ENCODE measurements around the gene PARVB.

PARVB gene

DNA sequence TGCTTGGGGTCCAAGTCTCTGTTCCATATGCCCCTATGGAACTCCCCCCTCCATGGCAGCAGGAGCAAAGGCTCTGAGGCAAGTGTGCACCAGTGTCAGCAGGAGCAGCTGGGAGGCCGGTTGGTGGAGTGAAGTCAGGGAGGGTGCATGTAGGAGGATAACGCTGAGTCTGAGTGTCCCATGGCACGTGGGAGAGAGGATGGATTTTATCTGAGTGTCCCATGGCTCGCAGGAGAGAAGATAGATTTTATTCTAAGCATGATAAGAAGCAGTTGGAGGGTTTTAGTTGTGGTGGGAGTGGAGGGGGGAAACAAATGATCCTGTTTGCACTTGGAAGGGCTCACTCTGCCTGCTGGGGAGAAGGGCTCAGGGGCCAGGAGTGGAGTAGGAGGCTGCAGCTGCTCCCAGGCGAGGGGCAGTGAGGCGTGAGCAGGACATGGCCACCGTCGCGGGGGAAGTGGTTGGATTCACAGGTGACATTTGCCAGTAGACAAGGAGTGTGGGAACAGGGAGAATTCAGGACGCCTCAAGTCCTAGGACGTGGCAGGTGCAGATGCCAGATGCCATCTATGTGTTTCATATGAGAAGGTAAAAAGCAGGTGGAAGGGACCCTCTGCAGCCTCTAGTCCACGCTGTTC is 123.0 kb downstream of the PARVB start:
- Histone ChIP-seq H3K27ac (ENCODE audit: low read length) (no peak overlapping the region), H3K79me2 (ENCODE audit: low read length) (no peaks in the 10 kb centered on the region), H3K36me3 (replicated peaks; ENCODE audit: low read depth, low read length) (peaks cover 12% of the 10 kb centered on the region), H3K4me3 (ENCODE audit: low read length) (no peak overlapping the region), H3K9me3 (ENCODE audit: insufficient read depth, low read length) (no peaks in the 10 kb centered on the region), H4K20me1 (ENCODE audit: insufficient read depth, low read length) (no peaks in the 10 kb centered on the region), H3K9ac (ENCODE audit: low read length) (no peak overlapping the region), H3K4me1 (ENCODE audit: low read length) (no peaks in the 10 kb centered on the region), H2AFZ (ENCODE audit: low read depth, low read length) (no peak overlapping the region), H3K27me3 (ENCODE audit: low read depth, low read length) (no peaks in the 10 kb centered on the region), H3K4me2 (ENCODE audit: low read length) (no peak overlapping the region)
- TF ChIP-seq, protein P1, sequence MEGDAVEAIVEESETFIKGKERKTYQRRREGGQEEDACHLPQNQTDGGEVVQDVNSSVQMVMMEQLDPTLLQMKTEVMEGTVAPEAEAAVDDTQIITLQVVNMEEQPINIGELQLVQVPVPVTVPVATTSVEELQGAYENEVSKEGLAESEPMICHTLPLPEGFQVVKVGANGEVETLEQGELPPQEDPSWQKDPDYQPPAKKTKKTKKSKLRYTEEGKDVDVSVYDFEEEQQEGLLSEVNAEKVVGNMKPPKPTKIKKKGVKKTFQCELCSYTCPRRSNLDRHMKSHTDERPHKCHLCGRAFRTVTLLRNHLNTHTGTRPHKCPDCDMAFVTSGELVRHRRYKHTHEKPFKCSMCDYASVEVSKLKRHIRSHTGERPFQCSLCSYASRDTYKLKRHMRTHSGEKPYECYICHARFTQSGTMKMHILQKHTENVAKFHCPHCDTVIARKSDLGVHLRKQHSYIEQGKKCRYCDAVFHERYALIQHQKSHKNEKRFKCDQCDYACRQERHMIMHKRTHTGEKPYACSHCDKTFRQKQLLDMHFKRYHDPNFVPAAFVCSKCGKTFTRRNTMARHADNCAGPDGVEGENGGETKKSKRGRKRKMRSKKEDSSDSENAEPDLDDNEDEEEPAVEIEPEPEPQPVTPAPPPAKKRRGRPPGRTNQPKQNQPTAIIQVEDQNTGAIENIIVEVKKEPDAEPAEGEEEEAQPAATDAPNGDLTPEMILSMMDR (IDR thresholded peaks at IDR 0.05; ENCODE audit: low read depth, low read length), result no peak
- no peak for TF ChIP-seq EZH2phosphoT487 (IDR thresholded peaks at IDR 0.05; ENCODE audit: low read depth)

DNA sequence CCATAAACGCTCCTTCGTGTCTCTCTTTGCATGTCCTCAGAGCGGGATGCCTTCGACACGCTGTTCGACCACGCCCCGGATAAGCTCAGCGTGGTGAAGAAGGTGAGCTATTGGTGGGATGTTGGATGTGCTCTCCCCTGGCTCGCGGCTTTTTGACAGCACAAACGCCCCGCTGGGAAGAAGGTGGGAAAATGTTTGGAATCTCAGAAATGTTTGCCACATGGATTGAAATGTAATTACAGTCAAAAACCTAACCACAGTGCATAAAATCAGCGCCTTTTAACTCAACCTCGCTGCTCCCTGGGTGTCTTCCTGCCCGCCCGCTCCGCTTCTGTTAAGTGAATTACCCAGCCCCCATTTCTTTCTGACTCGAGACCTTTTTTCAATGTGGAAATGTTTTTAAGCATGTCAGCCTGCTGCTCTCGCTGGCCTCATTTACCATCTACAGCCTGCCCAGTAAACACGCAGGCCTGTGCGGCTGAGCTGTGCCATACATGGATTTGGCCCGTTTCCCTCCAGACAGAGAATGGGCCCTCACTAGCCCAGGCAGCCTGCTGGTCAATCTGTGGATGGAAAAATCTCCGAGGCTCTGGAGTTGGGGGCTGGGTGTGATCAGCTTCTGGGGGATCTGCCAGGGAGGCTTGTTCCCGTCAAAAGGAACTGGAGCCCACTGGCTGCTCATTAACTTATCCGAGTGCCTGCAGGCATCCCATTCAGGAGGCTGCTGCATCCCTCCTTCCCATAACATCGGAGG is 123.9 kb downstream of the PARVB start:
- no peak overlapping the region for H3K4me3 ChIP-seq (ENCODE audit: low read length)
- TF ChIP-seq EZH2phosphoT487 (IDR thresholded peaks at IDR 0.05; ENCODE audit: low read depth), result no peak
- TF ChIP-seq, protein P1 (IDR thresholded peaks at IDR 0.05; ENCODE audit: low read depth, low read length), result no peak
- no peaks in the 10 kb centered on the region for H4K20me1 ChIP-seq (ENCODE audit: insufficient read depth, low read length)
- no peak overlapping the region for H3K9ac ChIP-seq (ENCODE audit: low read length)
- H3K36me3 ChIP-seq (replicated peaks; ENCODE audit: low read depth, low read length), result peaks cover 10% of the 10 kb centered on the region
- H2AFZ ChIP-seq (ENCODE audit: low read depth, low read length), result no peak overlapping the region
- no peaks in the 10 kb centered on the region for H3K9me3 ChIP-seq (ENCODE audit: insufficient read depth, low read length)
- H3K27ac ChIP-seq (ENCODE audit: low read length), result no peak overlapping the region
- no peak overlapping the region for H3K4me2 ChIP-seq (ENCODE audit: low read length)
- no peaks in the 10 kb centered on the region for H3K4me1 ChIP-seq (ENCODE audit: low read length)
- H3K79me2 ChIP-seq (ENCODE audit: low read length), result no peaks in the 10 kb centered on the region
- H3K27me3 ChIP-seq (ENCODE audit: low read depth, low read length), result no peaks in the 10 kb centered on the region

DNA sequence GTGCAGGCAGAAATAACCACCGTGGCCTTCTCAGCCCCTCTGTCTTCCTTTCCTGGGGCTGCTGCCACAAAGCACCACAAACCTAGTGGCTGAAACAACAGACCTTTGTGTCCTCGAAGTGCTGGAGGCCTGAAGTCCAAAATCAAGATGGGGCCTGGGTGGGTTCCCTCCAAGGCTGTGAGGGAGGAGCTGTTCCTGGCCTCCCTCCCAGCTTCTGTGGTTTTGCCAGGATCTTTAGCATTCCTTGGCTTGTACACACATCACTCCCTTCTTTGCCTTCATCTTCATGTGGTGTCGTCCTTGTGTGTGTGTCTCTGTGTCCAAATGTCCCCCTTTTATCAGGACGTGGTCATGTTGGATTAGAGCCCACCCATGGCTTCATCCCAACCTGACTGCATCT is 127.6 kb downstream of the PARVB start:
- H3K27ac ChIP-seq (ENCODE audit: low read length), result no peak overlapping the region
- no peaks in the 10 kb centered on the region for H3K79me2 ChIP-seq (ENCODE audit: low read length)
- no peaks in the 10 kb centered on the region for H4K20me1 ChIP-seq (ENCODE audit: insufficient read depth, low read length)
- no peak overlapping the region for H3K9ac ChIP-seq (ENCODE audit: low read length)
- H3K4me3 ChIP-seq (ENCODE audit: low read length), result no peak overlapping the region
- no peaks in the 10 kb centered on the region for H3K9me3 ChIP-seq (ENCODE audit: insufficient read depth, low read length)
- H3K27me3 ChIP-seq (ENCODE audit: low read depth, low read length), result no peaks in the 10 kb centered on the region
- H3K4me2 ChIP-seq (ENCODE audit: low read length), result no peak overlapping the region
- no peak overlapping the region for H2AFZ ChIP-seq (ENCODE audit: low read depth, low read length)
- peaks cover 10% of the 10 kb centered on the region for H3K36me3 ChIP-seq (replicated peaks; ENCODE audit: low read depth, low read length)
- no peaks in the 10 kb centered on the region for H3K4me1 ChIP-seq (ENCODE audit: low read length)
- TF ChIP-seq EZH2phosphoT487 (IDR thresholded peaks at IDR 0.05; ENCODE audit: low read depth), result no peak
- TF ChIP-seq, protein P1 (IDR thresholded peaks at IDR 0.05; ENCODE audit: low read depth, low read length), result no peak

DNA sequence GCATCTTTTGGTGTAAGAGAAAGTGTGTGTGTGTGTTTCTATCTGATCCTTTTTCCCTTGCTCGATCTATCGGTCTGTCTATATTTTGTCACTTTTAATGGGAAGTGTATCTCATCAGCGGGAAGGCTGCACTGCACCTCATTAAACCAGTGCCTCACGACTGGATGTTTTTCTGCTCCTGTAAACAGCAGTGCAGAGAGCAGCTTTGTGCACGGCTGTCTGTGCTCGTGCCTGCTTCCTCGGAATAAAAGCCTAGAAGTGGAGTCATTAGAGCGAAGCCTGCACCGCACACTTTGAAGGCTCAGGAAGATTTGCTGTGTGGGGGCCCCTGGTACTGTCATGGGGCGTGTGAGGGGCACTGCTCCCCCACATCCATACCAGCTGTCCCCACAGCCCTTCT is 129.6 kb downstream of the PARVB start:
- no peak for TF ChIP-seq EZH2phosphoT487 (IDR thresholded peaks at IDR 0.05; ENCODE audit: low read depth)
- TF ChIP-seq, protein P1 (IDR thresholded peaks at IDR 0.05; ENCODE audit: low read depth, low read length), result no peak
- no peaks in the 10 kb centered on the region for H3K4me1 ChIP-seq (ENCODE audit: low read length)
- H3K79me2 ChIP-seq (ENCODE audit: low read length), result no peaks in the 10 kb centered on the region
- no peaks in the 10 kb centered on the region for H3K9me3 ChIP-seq (ENCODE audit: insufficient read depth, low read length)
- no peak overlapping the region for H2AFZ ChIP-seq (ENCODE audit: low read depth, low read length)
- H4K20me1 ChIP-seq (ENCODE audit: insufficient read depth, low read length), result no peaks in the 10 kb centered on the region
- H3K4me2 ChIP-seq (ENCODE audit: low read length), result no peak overlapping the region
- no peak overlapping the region for H3K9ac ChIP-seq (ENCODE audit: low read length)
- H3K27ac ChIP-seq (ENCODE audit: low read length), result no peak overlapping the region
- H3K27me3 ChIP-seq (ENCODE audit: low read depth, low read length), result no peaks in the 10 kb centered on the region
- no peak overlapping the region for H3K4me3 ChIP-seq (ENCODE audit: low read length)
- peaks cover 24% of the 10 kb centered on the region for H3K36me3 ChIP-seq (replicated peaks; ENCODE audit: low read depth, low read length)
